ENCODE measurements around the gene PARD3B. TPM values are rescaled to one million over a fixed set of nuclear protein-coding genes. Genes with fewer than 3 reads are reported as not detected.

PARD3B gene
- total and polyA plus RNA-seq, 2 of the 8 experiments (the other 6 are each of a cell fraction or from before 2014, with no cell fraction given): 1.2 to 5.7 TPM

DNA sequence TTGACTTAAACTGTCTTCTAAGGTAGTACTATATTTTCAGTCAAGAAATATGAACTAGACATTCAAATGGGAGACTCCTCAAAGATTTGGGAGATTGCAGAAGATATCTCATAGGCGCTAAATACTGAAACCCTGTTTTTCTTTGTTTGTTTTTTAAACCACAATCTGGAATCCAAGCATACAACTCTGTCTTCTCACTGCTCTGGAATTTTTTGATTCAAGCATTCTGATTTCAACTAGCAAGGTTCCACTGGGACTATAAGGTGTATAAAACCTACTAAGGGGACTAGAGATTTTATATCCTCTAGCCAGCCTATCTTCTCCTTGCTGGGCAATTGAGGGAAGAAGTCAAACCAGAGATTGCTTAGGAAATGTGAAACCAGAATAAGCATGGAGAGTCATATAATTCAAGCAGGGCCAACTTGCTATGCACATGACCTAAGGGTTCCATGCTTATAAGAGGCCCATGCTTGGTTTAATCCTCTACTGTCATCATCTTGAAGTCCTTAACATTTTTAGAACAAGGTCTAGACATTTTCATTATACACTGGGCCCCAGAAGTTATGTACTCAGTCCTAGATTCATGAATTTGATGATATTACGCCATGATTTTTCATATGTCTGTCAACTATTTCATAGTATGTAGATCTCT, 405.5 kb downstream of the PARD3B start (continued):
- TF ChIP-seq JUN (IDR thresholded peaks at IDR 0.05; ENCODE audit: low read depth, low read length) (no peak), HDAC2 (IDR thresholded peaks at IDR 0.05; ENCODE audit: borderline replicate concordance in 1 of 2, low read depth in 2 of 2, low read length in 2 of 2) (no peak)

Measured in H1 (cell line).